ENCODE measurements around the gene UBE2J2.

UBE2J2 gene

DNA sequence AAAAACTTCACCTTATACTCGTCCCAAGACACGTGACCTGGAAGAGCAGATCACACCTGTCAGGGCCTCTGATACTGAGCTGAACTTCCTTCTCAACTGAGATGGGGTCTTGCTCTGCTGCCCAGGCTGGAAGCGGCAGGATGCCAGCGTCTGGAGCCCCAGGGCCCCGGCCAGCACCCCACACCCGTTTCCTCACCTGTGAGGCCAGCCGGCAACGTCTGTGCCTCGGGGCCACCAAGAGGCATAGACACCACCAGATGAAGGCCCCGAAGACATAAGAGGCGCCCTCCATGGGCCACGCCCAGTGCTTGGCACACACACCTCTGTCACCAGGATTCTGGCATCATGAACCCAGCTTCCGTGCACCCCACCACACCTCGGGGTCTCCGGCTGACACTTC is 50.3 kb downstream of the UBE2J2 start:
- Histone ChIP-seq H3K9ac (ENCODE audit: low read length in 5 of 5) (no peak overlapping the region), H3K36me3 (ENCODE audit: control insufficient read depth in 5 of 5, insufficient read depth in 5 of 5, low read length in 5 of 5) (peaks cover 0 to 96% (median 85%) of the 10 kb centered on the region in 5 donors), H3K27me3 (ENCODE audit: control insufficient read depth in 5 of 5, insufficient read depth in 4 of 5, low read length in 5 of 5) (no peaks in the 10 kb centered on the region), H3K27ac (ENCODE audit: low read depth, low read length) (no peak overlapping the region), H3K9me3 (ENCODE audit: control insufficient read depth in 5 of 5, low read length in 5 of 5) (no peaks in the 10 kb centered on the region), H3K4me3 (ENCODE audit: low read depth in 1 of 5, low read length in 5 of 5) (no peak overlapping the region), H3K4me1 (ENCODE audit: control insufficient read depth in 5 of 5, insufficient read depth in 5 of 5, low read length in 5 of 5) (no peaks in the 10 kb centered on the region)

DNA sequence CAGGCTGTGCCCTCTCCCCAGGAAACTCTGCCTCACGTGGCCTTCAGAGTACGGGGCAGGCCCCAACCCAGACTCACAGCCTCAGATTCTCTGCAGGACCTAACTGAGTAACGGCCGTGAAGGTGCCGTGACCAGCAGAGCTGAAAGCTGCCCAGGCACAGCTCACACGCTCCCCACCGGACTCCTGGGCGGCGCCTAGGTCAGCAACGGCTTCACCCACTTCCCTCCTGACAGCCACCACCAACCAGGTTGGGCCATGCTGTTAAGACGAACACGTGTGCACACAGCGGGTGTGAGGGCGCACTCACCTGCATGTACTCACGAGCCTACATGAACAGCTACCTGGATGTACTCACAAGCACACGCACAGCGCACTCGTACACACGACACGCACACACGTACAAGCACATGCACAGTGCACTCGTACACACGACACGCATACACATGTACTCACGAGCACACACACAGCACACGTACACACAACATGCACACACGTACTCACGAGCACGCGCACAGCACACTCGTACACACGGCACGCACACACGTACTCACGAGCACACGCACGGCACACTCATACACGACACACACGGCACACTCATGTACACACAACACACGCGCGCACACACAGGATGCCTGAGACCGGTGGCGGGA is 51.0 kb downstream of the UBE2J2 start:
- no peak overlapping the region for H3K27ac ChIP-seq (ENCODE audit: low read depth, low read length)
- no peaks in the 10 kb centered on the region for H3K9me3 ChIP-seq (ENCODE audit: control insufficient read depth in 5 of 5, low read length in 5 of 5)
- H3K4me3 ChIP-seq (ENCODE audit: low read depth in 1 of 5, low read length in 5 of 5) = no peak overlapping the region
- peaks cover 0 to 1% (median 0%) of the 10 kb centered on the region in 5 donors for H3K4me1 ChIP-seq (ENCODE audit: control insufficient read depth in 5 of 5, insufficient read depth in 5 of 5, low read length in 5 of 5)
- H3K36me3 ChIP-seq (ENCODE audit: control insufficient read depth in 5 of 5, insufficient read depth in 5 of 5, low read length in 5 of 5) = peaks cover 0 to 96% (median 85%) of the 10 kb centered on the region in 5 donors
- H3K27me3 ChIP-seq (ENCODE audit: control insufficient read depth in 5 of 5, insufficient read depth in 4 of 5, low read length in 5 of 5) = no peaks in the 10 kb centered on the region
- H3K9ac ChIP-seq (ENCODE audit: low read length in 5 of 5) = no peak overlapping the region

DNA sequence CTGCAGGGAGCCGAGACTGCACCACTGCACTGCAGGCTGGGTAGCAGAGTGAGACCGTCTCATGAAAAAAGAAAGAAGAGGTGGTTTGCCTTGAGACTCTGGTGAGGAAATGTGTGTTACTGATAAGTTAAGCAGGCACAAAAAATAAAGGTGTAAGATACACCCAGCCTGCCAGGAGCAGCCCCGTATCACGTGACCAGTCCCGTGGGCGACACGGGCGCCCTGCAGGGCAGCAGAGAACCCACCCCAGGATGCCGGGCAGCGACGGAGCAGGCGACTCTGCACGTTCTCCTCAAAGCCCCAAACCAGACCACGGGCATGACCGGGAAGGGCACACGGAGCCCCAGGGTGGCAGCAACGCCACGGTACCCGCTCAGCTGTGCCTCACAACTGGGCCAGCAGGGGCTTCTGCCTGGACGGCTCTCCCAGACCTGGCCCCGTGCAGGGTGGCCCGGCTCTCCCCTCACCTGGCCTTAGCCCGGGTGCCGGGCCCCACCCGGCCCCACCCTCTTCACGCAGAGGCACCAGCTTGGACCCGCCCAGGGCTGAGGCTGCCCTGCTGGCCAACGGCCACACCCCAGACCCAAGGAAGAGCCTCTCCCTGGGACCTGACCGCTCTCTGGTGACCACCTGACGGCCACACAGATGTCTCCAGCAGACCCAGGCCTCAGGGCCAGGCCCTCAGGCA is 51.6 kb downstream of the UBE2J2 start:
- Histone ChIP-seq H3K27ac (ENCODE audit: low read depth, low read length) (no peak overlapping the region), H3K4me1 (ENCODE audit: control insufficient read depth in 5 of 5, insufficient read depth in 5 of 5, low read length in 5 of 5) (peaks cover 0 to 5% (median under 1%) of the 10 kb centered on the region in 5 donors)

DNA sequence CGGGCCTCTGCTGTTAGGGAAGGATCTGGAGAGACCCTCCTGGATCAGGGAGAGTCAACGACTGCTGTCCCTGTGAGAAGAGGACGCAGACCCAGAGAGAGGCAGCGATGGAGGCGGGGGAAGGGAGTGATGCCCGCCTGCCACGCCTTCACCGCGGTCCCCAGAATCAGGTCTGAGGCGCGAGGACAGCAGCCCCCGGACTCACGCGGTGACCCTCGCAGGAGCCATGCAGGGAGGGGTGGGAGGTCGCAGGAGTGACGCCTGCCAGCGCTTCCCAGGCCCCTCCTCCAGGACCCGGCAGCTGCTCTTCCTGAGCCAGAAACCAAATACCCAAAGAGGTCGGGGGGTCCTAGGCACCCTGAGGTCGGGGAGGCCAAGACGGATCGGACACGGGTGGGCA is 53.5 kb downstream of the UBE2J2 start:
- Histone ChIP-seq H3K27ac (ENCODE audit: low read depth, low read length) (no peak overlapping the region), H3K4me3 (ENCODE audit: low read depth in 1 of 5, low read length in 5 of 5) (no peak overlapping the region), H3K9me3 (ENCODE audit: control insufficient read depth in 5 of 5, low read length in 5 of 5) (no peaks in the 10 kb centered on the region), H3K27me3 (ENCODE audit: control insufficient read depth in 5 of 5, insufficient read depth in 4 of 5, low read length in 5 of 5) (no peaks in the 10 kb centered on the region), H3K9ac (ENCODE audit: low read length in 5 of 5) (no peak overlapping the region), H3K36me3 (ENCODE audit: control insufficient read depth in 5 of 5, insufficient read depth in 5 of 5, low read length in 5 of 5) (peaks cover 0 to 93% (median 73%) of the 10 kb centered on the region in 5 donors), H3K4me1 (ENCODE audit: control insufficient read depth in 5 of 5, insufficient read depth in 5 of 5, low read length in 5 of 5) (peaks cover 0 to 22% (median 10%) of the 10 kb centered on the region in 5 donors)

More for the DNA sequence above, 51.6 kb downstream of the UBE2J2 start:
- Histone ChIP-seq H3K4me3 (ENCODE audit: low read depth in 1 of 5, low read length in 5 of 5) (no peak overlapping the region), H3K9ac (ENCODE audit: low read length in 5 of 5) (no peak overlapping the region), H3K36me3 (ENCODE audit: control insufficient read depth in 5 of 5, insufficient read depth in 5 of 5, low read length in 5 of 5) (peaks cover 0 to 97% (median 86%) of the 10 kb centered on the region in 5 donors), H3K27me3 (ENCODE audit: control insufficient read depth in 5 of 5, insufficient read depth in 4 of 5, low read length in 5 of 5) (no peaks in the 10 kb centered on the region), H3K9me3 (ENCODE audit: control insufficient read depth in 5 of 5, low read length in 5 of 5) (no peaks in the 10 kb centered on the region)

DNA sequence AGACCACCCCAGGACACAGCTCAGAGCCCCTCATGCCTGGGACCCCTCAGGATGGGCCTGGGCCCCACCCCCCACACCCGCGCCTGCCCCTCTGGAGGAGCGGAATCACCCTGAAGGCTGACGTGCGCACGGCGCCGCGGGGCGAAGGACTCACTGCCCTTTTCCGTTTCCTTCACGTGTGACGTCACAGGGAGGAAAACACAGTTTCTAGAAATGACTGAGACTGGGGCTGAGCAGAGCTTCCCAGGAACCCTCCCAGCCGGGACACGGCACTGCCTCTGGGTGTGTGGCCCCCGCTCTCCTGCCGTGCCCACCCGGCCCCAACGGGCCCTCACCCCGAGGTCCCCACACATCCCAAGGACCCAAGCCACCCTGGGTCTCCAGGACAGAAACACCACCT is 54.3 kb downstream of the UBE2J2 start:
- H3K27ac ChIP-seq (ENCODE audit: low read depth, low read length) = peak overlapping the region; percentile 30
- no peak overlapping the region for H3K9ac ChIP-seq (ENCODE audit: low read length in 5 of 5)
- H3K4me3 ChIP-seq (ENCODE audit: low read depth in 1 of 5, low read length in 5 of 5) = no peak overlapping the region
- no peaks in the 10 kb centered on the region for H3K27me3 ChIP-seq (ENCODE audit: control insufficient read depth in 5 of 5, insufficient read depth in 4 of 5, low read length in 5 of 5)
- peaks cover 0 to 31% (median 18%) of the 10 kb centered on the region in 5 donors for H3K4me1 ChIP-seq (ENCODE audit: control insufficient read depth in 5 of 5, insufficient read depth in 5 of 5, low read length in 5 of 5)
- peaks cover 0 to 84% (median 65%) of the 10 kb centered on the region in 5 donors for H3K36me3 ChIP-seq (ENCODE audit: control insufficient read depth in 5 of 5, insufficient read depth in 5 of 5, low read length in 5 of 5)
- no peaks in the 10 kb centered on the region for H3K9me3 ChIP-seq (ENCODE audit: control insufficient read depth in 5 of 5, low read length in 5 of 5)

DNA sequence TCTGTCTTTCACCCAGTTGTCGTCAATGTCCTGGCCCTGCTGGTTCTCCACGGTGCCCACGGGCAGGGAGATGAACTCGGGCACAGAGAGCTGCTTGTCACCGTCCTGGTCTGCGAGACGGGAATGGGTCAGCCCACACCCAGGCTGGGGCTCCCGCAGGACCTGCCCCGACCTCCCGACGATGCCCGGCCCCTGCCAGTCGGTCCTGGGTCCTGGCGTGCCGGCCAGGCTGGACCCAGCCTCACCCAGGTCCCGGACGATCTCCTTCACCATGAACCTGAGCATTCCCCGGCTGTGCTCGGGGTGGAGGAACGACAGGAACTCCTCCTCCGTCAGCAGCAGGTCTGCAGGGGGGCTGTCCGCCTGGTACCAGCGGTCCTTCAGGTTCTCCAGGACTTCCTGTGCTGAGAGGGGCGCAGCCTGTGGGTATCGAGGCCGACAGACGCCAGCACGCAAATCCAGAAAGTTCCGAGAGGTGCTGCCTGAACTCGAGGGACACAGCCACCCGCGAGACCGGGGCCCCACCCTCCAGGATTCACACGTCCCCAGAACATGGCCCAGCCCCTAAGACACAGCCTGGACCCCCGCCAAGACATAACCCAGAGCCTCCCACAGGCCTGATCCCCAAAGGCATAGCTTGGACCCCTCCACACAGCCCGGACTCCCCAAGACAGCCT is 55.0 kb downstream of the UBE2J2 start:
- peak overlapping the region; percentile 30 for H3K27ac ChIP-seq (ENCODE audit: low read depth, low read length)
- H3K4me1 ChIP-seq (ENCODE audit: control insufficient read depth in 5 of 5, insufficient read depth in 5 of 5, low read length in 5 of 5) = peaks cover 0 to 36% (median 24%) of the 10 kb centered on the region in 5 donors
- H3K9me3 ChIP-seq (ENCODE audit: control insufficient read depth in 5 of 5, low read length in 5 of 5) = no peaks in the 10 kb centered on the region
- peaks cover 0 to 79% (median 62%) of the 10 kb centered on the region in 5 donors for H3K36me3 ChIP-seq (ENCODE audit: control insufficient read depth in 5 of 5, insufficient read depth in 5 of 5, low read length in 5 of 5)
- H3K4me3 ChIP-seq (ENCODE audit: low read depth in 1 of 5, low read length in 5 of 5) = no peak overlapping the region
- H3K27me3 ChIP-seq (ENCODE audit: control insufficient read depth in 5 of 5, insufficient read depth in 4 of 5, low read length in 5 of 5) = no peaks in the 10 kb centered on the region
- no peak overlapping the region for H3K9ac ChIP-seq (ENCODE audit: low read length in 5 of 5)

DNA sequence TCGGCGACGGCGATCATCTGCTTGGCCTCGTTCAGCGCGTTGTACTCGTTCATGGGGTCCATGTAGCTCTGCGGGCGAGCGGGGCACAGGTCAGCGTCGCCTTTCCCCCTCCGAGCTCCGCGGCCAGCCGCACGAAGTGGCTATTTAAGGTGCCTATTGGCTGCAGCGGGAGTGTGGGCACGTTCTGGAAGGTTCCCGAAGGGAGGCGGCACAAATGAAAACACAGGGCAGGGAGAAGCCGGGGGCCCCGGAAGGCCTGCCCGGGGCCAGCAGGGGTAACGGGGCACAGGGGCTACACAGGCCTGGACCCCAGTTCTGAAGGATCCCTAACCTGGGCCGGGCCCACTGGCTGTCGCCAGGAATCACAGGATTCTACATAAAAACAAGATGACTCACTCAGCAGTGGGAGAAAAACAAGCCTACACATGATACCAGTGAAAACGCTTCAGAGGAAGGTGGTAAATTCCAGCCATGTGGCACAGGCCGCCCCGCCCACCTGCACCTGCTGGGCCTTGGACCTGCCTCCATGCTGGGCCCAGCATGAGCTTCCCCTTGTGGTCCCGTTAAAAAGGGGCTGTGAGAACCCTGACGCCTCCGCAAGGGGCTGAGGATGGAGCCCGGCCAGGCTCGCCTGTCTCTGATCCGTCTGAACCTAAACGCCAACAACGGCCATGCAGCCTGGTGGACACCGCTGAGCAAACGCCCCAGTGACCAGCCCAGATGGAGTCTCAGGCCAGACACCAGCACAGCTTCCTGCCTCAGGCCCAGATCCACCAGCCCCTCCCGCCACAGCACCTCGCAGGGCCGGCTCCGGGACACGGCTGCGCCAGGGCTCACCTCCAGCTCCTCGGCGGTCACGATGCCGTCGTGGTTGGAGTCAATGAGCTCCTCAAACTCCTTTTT is 55.8 kb downstream of the UBE2J2 start:
- Histone ChIP-seq H3K9me3 (ENCODE audit: control insufficient read depth in 5 of 5, low read length in 5 of 5) (no peaks in the 10 kb centered on the region), H3K4me3 (ENCODE audit: low read depth in 1 of 5, low read length in 5 of 5) (no peak overlapping the region), H3K4me1 (ENCODE audit: control insufficient read depth in 5 of 5, insufficient read depth in 5 of 5, low read length in 5 of 5) (peaks cover 0 to 42% (median 30%) of the 10 kb centered on the region in 5 donors), H3K27me3 (ENCODE audit: control insufficient read depth in 5 of 5, insufficient read depth in 4 of 5, low read length in 5 of 5) (no peaks in the 10 kb centered on the region), H3K27ac (ENCODE audit: low read depth, low read length) (peak overlapping the region; percentile 30), H3K36me3 (ENCODE audit: control insufficient read depth in 5 of 5, insufficient read depth in 5 of 5, low read length in 5 of 5) (peaks cover 0 to 72% (median 56%) of the 10 kb centered on the region in 5 donors), H3K9ac (ENCODE audit: low read length in 5 of 5) (no peak overlapping the region)

DNA sequence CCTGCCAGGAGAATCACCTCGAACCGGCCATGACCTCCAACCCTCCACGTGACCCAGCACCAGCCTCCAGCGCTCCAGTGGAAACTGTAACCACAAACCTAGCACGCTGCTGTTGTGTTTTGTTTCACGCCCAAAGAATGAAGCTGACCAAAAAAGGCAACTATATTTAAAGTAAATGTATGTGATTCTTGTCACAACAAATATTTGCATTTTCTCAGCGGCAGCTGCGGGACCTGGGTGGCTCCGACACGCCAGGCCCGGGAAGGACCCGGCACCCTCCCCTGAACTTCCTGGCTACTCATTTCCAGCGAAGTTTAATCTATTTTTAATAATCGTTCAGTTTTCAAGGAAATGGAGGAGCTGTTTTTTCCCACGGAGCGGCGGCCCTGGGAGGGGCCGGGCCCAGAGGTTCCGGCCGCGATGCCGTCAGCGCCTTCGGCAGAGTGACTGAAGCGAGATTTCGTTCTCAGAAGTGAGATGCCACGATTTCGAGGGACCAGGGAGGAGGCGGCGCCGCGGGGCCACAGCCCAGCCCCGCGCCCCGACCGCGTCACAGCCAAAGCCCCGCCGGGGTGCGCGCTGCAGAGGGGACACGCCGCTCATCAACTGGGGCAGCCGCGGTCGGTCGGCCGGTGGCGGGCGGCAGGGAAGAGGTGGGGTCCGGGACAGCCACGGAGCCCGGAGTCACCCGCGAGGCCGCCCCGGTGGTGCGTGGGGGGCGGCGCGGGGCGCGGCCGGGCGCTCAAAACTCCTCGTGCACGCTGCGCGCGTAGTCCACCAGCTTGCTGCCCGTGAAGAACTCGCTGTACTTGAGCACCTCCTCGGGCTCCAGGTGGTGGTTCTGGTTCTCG is 56.7 kb downstream of the UBE2J2 start:
- Histone ChIP-seq H3K9me3 (ENCODE audit: control insufficient read depth in 5 of 5, low read length in 5 of 5) (no peaks in the 10 kb centered on the region), H3K27me3 (ENCODE audit: control insufficient read depth in 5 of 5, insufficient read depth in 4 of 5, low read length in 5 of 5) (peaks cover 0 to 2% (median 0%) of the 10 kb centered on the region in 5 donors), H3K4me3 (ENCODE audit: low read depth in 1 of 5, low read length in 5 of 5) (no peak overlapping the region), H3K36me3 (ENCODE audit: control insufficient read depth in 5 of 5, insufficient read depth in 5 of 5, low read length in 5 of 5) (peaks cover 0 to 63% (median 48%) of the 10 kb centered on the region in 5 donors), H3K27ac (ENCODE audit: low read depth, low read length) (peak overlapping the region; percentile 72), H3K4me1 (ENCODE audit: control insufficient read depth in 5 of 5, insufficient read depth in 5 of 5, low read length in 5 of 5) (peaks cover 0 to 49% (median 32%) of the 10 kb centered on the region in 5 donors), H3K9ac (ENCODE audit: low read length in 5 of 5) (peak overlapping the region in 2 of 5 donors; percentile 26 to 63)
